Measurements from ENCODE around the gene STK31.

GRCh38 chr7:23802720-23803397 is 92.8 kb downstream of the STK31 start:
- no peak for TF ChIP-seq CTCF (IDR thresholded peaks at IDR 0.05; ENCODE audit: low read depth, low read length)
- TF ChIP-seq EZH2phosphoT487 (IDR thresholded peaks at IDR 0.05; ENCODE audit: low read depth): no peak

Measured in OCI-LY3 (cell line).